ENCODE measurements around the gene ERN1. TPM values are rescaled to one million over a fixed set of nuclear protein-coding genes. Genes with fewer than 3 reads are reported as not detected.

The ERN1 gene
- total RNA-seq, 1 donor from 2014 or later, result 20.6 TPM

DNA sequence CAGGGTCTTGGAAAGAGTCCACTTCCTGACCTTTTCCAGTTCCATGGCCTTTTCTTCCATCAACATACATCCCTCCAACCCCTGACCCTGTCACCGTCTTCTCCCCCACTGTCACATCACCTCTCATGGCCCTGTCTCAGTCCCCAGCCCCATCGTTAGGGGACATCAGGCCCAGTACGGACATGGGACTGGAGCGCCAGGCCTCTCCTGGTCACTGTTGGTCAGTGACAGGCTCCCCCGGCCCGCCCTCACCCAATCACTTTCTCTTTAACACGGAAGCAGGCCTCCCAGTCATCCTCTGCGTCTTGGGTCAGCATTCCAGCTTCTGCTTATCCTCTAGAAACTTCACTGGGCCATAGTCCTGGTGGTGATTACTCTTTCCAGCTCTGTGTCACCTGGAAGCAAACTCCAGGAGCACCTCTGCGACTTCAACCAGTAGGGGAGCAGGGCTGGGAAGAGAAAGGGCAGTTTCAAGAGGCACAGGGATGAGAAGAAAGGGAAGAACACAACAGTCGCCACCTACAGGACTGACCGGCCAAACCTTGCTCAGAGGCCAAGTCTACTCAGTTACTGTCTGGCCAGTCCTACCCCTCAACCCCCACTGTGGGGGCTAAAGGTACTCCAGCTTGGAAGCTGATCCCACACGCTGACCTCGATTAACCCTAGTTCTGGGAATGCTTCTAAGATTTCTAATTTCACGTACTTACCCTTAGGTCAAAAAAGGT is 93.6 kb downstream of the ERN1 start:
- Mint-ChIP-seq H3K27ac (no peak overlapping the region), H3K9me3 (no peaks in the 10 kb centered on the region), H3K4me1 (no peaks in the 10 kb centered on the region)

DNA sequence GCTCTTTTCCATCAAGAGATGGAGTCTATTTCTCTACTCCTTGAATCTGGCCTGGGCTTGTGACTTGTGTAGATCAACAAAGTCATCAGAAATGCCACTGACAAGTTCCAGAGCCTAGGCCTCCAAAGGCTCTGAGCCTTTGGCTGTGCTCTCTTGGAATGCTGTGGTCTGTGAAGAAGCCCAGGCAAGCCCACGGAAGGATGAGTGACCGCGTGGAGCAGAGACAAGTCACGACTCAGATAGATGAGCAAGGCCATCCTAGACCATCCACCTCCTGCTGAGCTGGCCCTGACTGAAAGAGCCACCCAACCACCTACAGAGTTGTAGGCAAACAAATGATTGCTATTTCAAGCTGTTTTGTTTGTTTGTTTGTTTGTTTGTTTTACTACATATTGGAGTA is 97.9 kb downstream of the ERN1 start:
- no peaks in the 10 kb centered on the region for H3K27me3 Mint-ChIP-seq (ENCODE audit: low read depth)
- no peak overlapping the region for H3K27ac Mint-ChIP-seq
- DNase-seq (ENCODE audit: low spot score in 2 of 2, unreplicated experiment in 2 of 2), result no peak
- H3K36me3 Mint-ChIP-seq, result no peaks in the 10 kb centered on the region
- TF ChIP-seq, protein P1, sequence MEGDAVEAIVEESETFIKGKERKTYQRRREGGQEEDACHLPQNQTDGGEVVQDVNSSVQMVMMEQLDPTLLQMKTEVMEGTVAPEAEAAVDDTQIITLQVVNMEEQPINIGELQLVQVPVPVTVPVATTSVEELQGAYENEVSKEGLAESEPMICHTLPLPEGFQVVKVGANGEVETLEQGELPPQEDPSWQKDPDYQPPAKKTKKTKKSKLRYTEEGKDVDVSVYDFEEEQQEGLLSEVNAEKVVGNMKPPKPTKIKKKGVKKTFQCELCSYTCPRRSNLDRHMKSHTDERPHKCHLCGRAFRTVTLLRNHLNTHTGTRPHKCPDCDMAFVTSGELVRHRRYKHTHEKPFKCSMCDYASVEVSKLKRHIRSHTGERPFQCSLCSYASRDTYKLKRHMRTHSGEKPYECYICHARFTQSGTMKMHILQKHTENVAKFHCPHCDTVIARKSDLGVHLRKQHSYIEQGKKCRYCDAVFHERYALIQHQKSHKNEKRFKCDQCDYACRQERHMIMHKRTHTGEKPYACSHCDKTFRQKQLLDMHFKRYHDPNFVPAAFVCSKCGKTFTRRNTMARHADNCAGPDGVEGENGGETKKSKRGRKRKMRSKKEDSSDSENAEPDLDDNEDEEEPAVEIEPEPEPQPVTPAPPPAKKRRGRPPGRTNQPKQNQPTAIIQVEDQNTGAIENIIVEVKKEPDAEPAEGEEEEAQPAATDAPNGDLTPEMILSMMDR (IDR thresholded peaks at IDR 0.05; ENCODE audit: unreplicated experiment), result no peak
- no peaks in the 10 kb centered on the region for H3K4me1 Mint-ChIP-seq
- no peaks in the 10 kb centered on the region for H3K9me3 Mint-ChIP-seq
- no peak overlapping the region for H3K4me3 Mint-ChIP-seq

More for the DNA sequence above, 93.6 kb downstream of the ERN1 start:
- TF ChIP-seq, protein P1 (IDR thresholded peaks at IDR 0.05; ENCODE audit: unreplicated experiment), result no peak
- DNase-seq (ENCODE audit: low spot score in 2 of 2, unreplicated experiment in 2 of 2), result no peak
- Mint-ChIP-seq H3K36me3 (peaks cover 2% of the 10 kb centered on the region), H3K4me3 (no peak overlapping the region), H3K27me3 (ENCODE audit: low read depth) (no peaks in the 10 kb centered on the region)

DNA sequence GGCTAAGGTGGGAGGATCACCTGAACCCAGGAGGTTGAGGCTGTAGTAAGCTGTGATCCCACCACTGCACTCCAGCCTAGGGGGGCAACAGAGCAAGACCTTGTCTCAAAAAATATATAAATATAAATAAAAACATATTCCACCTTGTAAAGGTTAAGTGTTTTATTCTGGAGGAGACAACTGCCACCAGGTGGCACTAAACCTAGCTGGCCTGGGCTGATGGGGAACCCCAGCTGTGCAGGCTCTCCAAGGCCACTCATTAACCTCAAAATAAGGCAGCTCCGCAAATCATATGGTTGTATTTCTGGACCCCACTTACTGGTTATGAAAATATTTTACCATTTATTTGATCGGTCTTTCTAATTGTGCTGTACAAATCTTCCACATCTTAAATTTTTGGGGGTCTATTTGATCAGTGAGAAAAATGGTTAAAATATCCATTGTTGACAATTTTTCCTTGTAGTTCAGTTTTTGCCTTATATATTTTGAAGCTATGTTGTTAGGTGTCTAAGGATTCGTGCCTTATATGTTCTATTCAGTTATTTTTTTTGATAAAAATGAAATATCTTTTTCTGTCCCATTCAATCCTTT is 101.0 kb downstream of the ERN1 start:
- peak in 1 of 2 experiments; percentile 67 for DNase-seq (ENCODE audit: low spot score in 2 of 2, unreplicated experiment in 2 of 2)
- no peak overlapping the region for H3K27ac Mint-ChIP-seq
- H3K4me1 Mint-ChIP-seq, result peaks cover 5% of the 10 kb centered on the region
- H3K9me3 Mint-ChIP-seq, result no peaks in the 10 kb centered on the region
- H3K27me3 Mint-ChIP-seq (ENCODE audit: low read depth), result peaks cover 4% of the 10 kb centered on the region
- TF ChIP-seq, protein P1 (IDR thresholded peaks at IDR 0.05; ENCODE audit: unreplicated experiment), result peak; percentile 71
- no peaks in the 10 kb centered on the region for H3K36me3 Mint-ChIP-seq
- H3K4me3 Mint-ChIP-seq, result no peak overlapping the region

DNA sequence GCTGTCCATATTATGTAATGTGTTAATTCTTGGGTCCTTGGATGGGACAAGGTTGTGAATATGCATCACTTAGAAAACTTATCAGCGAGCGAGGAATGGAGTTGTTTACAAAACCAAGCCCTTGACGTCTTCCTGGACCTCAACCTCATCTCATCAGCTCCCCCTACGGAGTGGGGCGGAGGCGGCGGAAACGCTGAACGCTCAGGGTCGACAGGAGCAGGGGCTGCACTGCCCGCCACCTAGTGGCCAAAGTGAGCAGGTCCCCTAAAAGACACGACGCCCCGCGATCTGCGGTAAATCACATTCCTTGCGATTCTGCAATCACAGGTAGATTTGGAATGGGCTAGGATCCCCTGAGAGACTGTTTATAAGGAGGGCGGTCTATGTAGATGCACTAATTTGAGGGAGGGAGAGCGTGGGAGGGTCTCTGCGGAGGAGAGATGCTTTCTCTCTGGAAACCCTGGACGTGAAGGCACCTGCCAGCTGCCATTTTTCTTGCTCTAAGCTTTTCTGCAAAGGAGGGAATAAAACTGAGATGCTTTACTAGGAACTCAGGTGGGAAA is 104.1 kb downstream of the ERN1 start:
- peak; percentile 49 to 75 for DNase-seq (ENCODE audit: low spot score in 2 of 2, unreplicated experiment in 2 of 2)
- Mint-ChIP-seq H3K36me3 (no peaks in the 10 kb centered on the region), H3K27ac (no peak overlapping the region), H3K4me3 (peak overlapping the region; percentile 20), H3K4me1 (peaks cover 5% of the 10 kb centered on the region), H3K9me3 (no peaks in the 10 kb centered on the region), H3K27me3 (ENCODE audit: low read depth) (peaks cover 4% of the 10 kb centered on the region)
- TF ChIP-seq, protein P1 (IDR thresholded peaks at IDR 0.05; ENCODE audit: unreplicated experiment), result peak; percentile 98

DNA sequence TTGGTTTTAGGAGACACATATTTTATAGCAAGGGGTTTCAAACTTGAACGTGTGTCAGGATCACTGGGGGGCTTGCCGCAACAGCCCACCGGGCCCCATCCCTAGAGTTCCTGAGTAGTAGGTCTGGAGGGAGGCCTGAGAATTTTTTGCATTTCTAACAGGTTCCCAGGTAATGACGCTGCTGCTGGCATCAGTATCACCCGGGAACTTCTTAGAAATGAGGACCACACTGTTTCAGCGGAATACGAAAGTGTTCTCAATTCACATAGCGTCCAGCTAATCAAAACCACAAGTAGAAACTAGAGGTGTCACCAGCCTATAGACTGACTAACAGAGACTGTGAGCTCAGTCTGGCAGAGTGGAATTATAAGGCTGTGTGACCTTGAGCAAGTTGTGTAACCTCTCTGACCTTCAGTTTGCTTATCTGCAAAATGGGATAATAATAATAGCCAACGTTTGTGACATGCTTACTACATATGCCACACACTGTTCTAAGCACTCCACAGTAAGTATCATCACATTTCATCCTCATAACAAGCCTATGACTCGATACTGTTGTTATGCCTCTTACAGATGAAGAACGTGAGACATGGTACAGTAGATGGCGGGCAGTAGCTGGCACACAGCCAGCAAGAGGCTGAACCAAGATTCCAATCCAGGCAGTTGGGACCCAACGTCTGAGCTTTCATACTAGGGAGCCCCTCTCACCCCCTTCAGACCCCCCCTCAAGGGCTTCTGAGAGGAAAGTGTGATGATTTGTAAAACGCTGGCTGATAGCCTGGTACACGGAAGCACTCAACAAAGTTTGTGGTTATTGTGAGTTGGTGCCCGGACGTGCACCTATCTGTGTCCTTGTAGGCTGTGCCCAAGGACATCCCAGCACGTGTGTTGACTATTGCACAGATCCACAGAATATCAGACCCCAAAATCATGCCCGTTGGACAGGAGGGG is 104.9 kb downstream of the ERN1 start:
- no peak overlapping the region for H3K4me3 Mint-ChIP-seq
- H3K27ac Mint-ChIP-seq, result no peak overlapping the region
- peaks cover 5% of the 10 kb centered on the region for H3K27me3 Mint-ChIP-seq (ENCODE audit: low read depth)
- H3K36me3 Mint-ChIP-seq, result no peaks in the 10 kb centered on the region
- H3K9me3 Mint-ChIP-seq, result no peaks in the 10 kb centered on the region
- H3K4me1 Mint-ChIP-seq, result peaks cover 5% of the 10 kb centered on the region
- TF ChIP-seq, protein P1 (IDR thresholded peaks at IDR 0.05; ENCODE audit: unreplicated experiment), result no peak
- no peak for DNase-seq (ENCODE audit: low spot score in 2 of 2, unreplicated experiment in 2 of 2)
